GM10266 (cell line): ENCODE results near the gene TMEM119.

Source experiments
- DNase-seq: peaks from one replicate; pipeline ENCODE4 v3.0.0; 2012; ENCODE audit errors: extremely low spot score
- TF ChIP-seq, protein P1 (sequence below): IDR thresholded peaks from 2 replicates; pipeline ENCODE4 v1.5.1; 2012; ENCODE audit warnings: mild to moderate bottlenecking, low read depth; ENCODE audit not compliant: control insufficient read depth, insufficient read depth; ENCODE audit errors: missing control alignments

TMEM119 gene

GRCh38 chr12:108602209-108602705 lies 4.4 kb upstream of the TMEM119 start:
- no peak for DNase-seq
- TF ChIP-seq, protein P1, sequence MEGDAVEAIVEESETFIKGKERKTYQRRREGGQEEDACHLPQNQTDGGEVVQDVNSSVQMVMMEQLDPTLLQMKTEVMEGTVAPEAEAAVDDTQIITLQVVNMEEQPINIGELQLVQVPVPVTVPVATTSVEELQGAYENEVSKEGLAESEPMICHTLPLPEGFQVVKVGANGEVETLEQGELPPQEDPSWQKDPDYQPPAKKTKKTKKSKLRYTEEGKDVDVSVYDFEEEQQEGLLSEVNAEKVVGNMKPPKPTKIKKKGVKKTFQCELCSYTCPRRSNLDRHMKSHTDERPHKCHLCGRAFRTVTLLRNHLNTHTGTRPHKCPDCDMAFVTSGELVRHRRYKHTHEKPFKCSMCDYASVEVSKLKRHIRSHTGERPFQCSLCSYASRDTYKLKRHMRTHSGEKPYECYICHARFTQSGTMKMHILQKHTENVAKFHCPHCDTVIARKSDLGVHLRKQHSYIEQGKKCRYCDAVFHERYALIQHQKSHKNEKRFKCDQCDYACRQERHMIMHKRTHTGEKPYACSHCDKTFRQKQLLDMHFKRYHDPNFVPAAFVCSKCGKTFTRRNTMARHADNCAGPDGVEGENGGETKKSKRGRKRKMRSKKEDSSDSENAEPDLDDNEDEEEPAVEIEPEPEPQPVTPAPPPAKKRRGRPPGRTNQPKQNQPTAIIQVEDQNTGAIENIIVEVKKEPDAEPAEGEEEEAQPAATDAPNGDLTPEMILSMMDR, result no peak

GRCh38 chr12:108600702-108601007 lies 2.8 kb upstream of the TMEM119 start:
- TF ChIP-seq, protein P1, result no peak
- no peak for DNase-seq

GRCh38 chr12:108599948-108600701 lies 2.2 kb upstream of the TMEM119 start:
- TF ChIP-seq, protein P1, result no peak
- no peak for DNase-seq

DNA sequence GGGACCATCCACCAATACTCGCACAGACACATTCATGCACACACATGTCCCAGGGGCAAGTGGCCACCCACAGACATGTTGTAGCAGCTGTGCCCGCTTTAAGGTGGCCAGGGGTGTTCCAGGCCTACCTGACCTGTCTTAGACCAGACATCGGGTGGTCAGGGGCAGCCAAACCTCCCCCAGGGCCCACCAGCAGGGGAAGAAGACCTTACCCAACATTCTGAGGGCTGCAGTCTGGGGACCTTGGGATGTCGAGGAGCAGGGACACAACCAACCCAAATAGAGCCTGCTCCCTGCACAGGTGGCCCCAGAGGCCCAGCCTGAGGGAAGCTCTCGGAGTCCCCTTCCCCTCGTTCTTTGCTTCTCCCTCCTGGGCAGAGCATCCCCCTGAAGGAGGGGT lies 1.7 kb upstream of the TMEM119 start:
- DNase-seq, result no peak
- TF ChIP-seq, protein P1, result no peak

- TF ChIP-seq, protein P1, result no peak
- DNase-seq, result no peak
Observed at GRCh38 chr12:108598553-108599250, 818 bp upstream of the TMEM119 start.

GRCh38 chr12:108596854-108597558 lies 878 bp downstream of the TMEM119 start:
- no peak for DNase-seq
- TF ChIP-seq, protein P1, result no peak
